ENCODE measurements around the gene MAN1C1. TPM values are rescaled to one million over a fixed set of nuclear protein-coding genes. Genes with fewer than 3 reads are reported as not detected.

The MAN1C1 gene
- polyA plus RNA-seq, 1 donor from 2014 or later, result 1.3 TPM

- TF ChIP-seq REST (IDR thresholded peaks at IDR 0.05; ENCODE audit: borderline replicate concordance) (no peak), EZH2 (IDR thresholded peaks at IDR 0.05; ENCODE audit: borderline replicate concordance, insufficient read depth, low read length, poor library complexity, severe bottlenecking) (no peak), EP300 (conservative IDR thresholded peaks at IDR 0.05; ENCODE audit: poor library complexity, severe bottlenecking) (no peak), RAD21 (conservative IDR thresholded peaks at IDR 0.05) (no peak), POLR2AphosphoS5 (IDR thresholded peaks at IDR 0.05) (no peak), TAF1 (IDR thresholded peaks at IDR 0.05; ENCODE audit: low read depth) (no peak), CTCF (IDR thresholded peaks at IDR 0.05; ENCODE audit: poor library complexity, severe bottlenecking) (no peak), SMC3 (conservative IDR thresholded peaks at IDR 0.05; ENCODE audit: poor library complexity) (no peak), MXI1 (conservative IDR thresholded peaks at IDR 0.05; ENCODE audit: poor library complexity, severe bottlenecking) (no peak)
Measured at GRCh38 chr1:25654109-25654660, 37.6 kb downstream of the MAN1C1 start.

GRCh38 chr1:25657121-25657882, 40.7 kb downstream of the MAN1C1 start:
- Histone ChIP-seq H2AFZ (ENCODE audit: low read depth, low read length) (no peak overlapping the region), H3K79me2 (replicated peaks; ENCODE audit: insufficient read depth, low read length) (no peaks in the 10 kb centered on the region), H3K4me2 (ENCODE audit: low read length) (no peak overlapping the region), H3K9me3 (ENCODE audit: low read length) (no peaks in the 10 kb centered on the region), H3F3A (ENCODE audit: insufficient read depth, low read length, poor library complexity, severe bottlenecking) (no peaks in the 10 kb centered on the region), H3K27me3 (ENCODE audit: insufficient read depth, low read depth, low read length) (no peaks in the 10 kb centered on the region), H4K20me1 (ENCODE audit: insufficient read depth) (no peaks in the 10 kb centered on the region), H3K27ac (ENCODE audit: low read length) (no peak overlapping the region), H3K9me2 (ENCODE audit: insufficient read depth, low read length) (no peaks in the 10 kb centered on the region), H3K4me3 (ENCODE audit: low read length) (no peak overlapping the region), H3K36me3 (ENCODE audit: insufficient read depth, low read length) (no peaks in the 10 kb centered on the region), H3K9ac (ENCODE audit: low read length) (no peak overlapping the region)
- TF ChIP-seq REST (IDR thresholded peaks at IDR 0.05; ENCODE audit: borderline replicate concordance) (no peak), POLR2AphosphoS5 (IDR thresholded peaks at IDR 0.05) (no peak), EP300 (conservative IDR thresholded peaks at IDR 0.05; ENCODE audit: poor library complexity, severe bottlenecking) (no peak), SMC3 (conservative IDR thresholded peaks at IDR 0.05; ENCODE audit: poor library complexity) (no peak), RAD21 (conservative IDR thresholded peaks at IDR 0.05) (no peak), EZH2 (IDR thresholded peaks at IDR 0.05; ENCODE audit: borderline replicate concordance, insufficient read depth, low read length, poor library complexity, severe bottlenecking) (no peak), MXI1 (conservative IDR thresholded peaks at IDR 0.05; ENCODE audit: poor library complexity, severe bottlenecking) (no peak), TAF1 (IDR thresholded peaks at IDR 0.05; ENCODE audit: low read depth) (no peak), CTCF (IDR thresholded peaks at IDR 0.05; ENCODE audit: poor library complexity, severe bottlenecking) (no peak)

More at GRCh38 chr1:25654109-25654660, 37.6 kb downstream of the MAN1C1 start:
- Histone ChIP-seq H3K9me3 (ENCODE audit: low read length) (no peaks in the 10 kb centered on the region), H3K4me3 (ENCODE audit: low read length) (no peak overlapping the region), H3K79me2 (replicated peaks; ENCODE audit: insufficient read depth, low read length) (no peaks in the 10 kb centered on the region), H4K20me1 (ENCODE audit: insufficient read depth) (no peaks in the 10 kb centered on the region), H3K27ac (ENCODE audit: low read length) (no peak overlapping the region), H2AFZ (ENCODE audit: low read depth, low read length) (no peak overlapping the region), H3K9me2 (ENCODE audit: insufficient read depth, low read length) (no peaks in the 10 kb centered on the region), H3K9ac (ENCODE audit: low read length) (no peak overlapping the region), H3K27me3 (ENCODE audit: insufficient read depth, low read depth, low read length) (no peaks in the 10 kb centered on the region), H3K4me2 (ENCODE audit: low read length) (no peak overlapping the region), H3F3A (ENCODE audit: insufficient read depth, low read length, poor library complexity, severe bottlenecking) (no peaks in the 10 kb centered on the region), H3K36me3 (ENCODE audit: insufficient read depth, low read length) (no peaks in the 10 kb centered on the region)
